Right cardiac atrium (tissue), 5 donors: ENCODE data around the gene MECR. TPM values are rescaled to one million over a fixed set of nuclear protein-coding genes. Genes with fewer than 3 reads are reported as not detected.
"Not testable (repeated sequence)": the region's sequence is repeated elsewhere in the genome, so short reads cannot be mapped to it uniquely, and the experiment has no call there.

Experiments used
- ATAC-seq, 2 donors: fragments of 200-7000 bp; cut with Tn5 transposase; one replicate each; pipeline versions ENCODE4 v1.8.0 to v1.9.1; 2020; ENCODE audit warnings: moderate library complexity in 2 of 2, mild to moderate bottlenecking in 1 of 2
- DNase-seq, 3 donors: peaks; one replicate each; pipeline ENCODE4 v3.0.0-alpha.2; 2020
- H3K27ac ChIP-seq: one replicate; pipeline ENCODE4 v1.5.1; 2013; ENCODE audit warnings: mild to moderate bottlenecking, low read length, control low read depth, moderate library complexity
- H3K27me3 ChIP-seq: one replicate; pipeline ENCODE4 v1.6.1; 2013; ENCODE audit not compliant: control insufficient read depth, insufficient read depth
- H3K4me1 ChIP-seq: one replicate; pipeline ENCODE4 v1.6.1; 2013; ENCODE audit warnings: low read length; ENCODE audit not compliant: control insufficient read depth, insufficient read depth
- H3K4me3 ChIP-seq: one replicate; pipeline ENCODE4 v1.5.1; 2013; ENCODE audit warnings: low read length, control low read depth
- H3K9me3 ChIP-seq: one replicate; pipeline ENCODE4 v1.6.1; 2013; ENCODE audit warnings: low read length; ENCODE audit not compliant: control insufficient read depth
- WGBS: extraction: QIAGEN DNeasy Blood & Tissue Kit; methylation state at CpG from one replicate; pipeline ENCODE4 v1.1.7; 2013; 5-methylcytosine and 5-hydroxymethylcytosine counted together
- intact Hi-C, 4 donors: fragments of 100-400 bp; cut with DNase I; formaldehyde crosslinking; loops; one replicate each; pipeline versions ENCODE4 v1.11.0 to v1.14.0; 2022 to 2023
- polyA plus RNA-seq: library from polyadenylated mRNA; stranded (reverse); fragments of 200-250 nt; gene quantifications from one replicate; pipeline ENCODE4 v1.2.3, GENCODE V29; 2013
- total RNA-seq, 4 donors: library from RNA; stranded (reverse); fragmentation: NEBNext Ultra II Directional; extraction: Animal tissue kit (Norgen Biotek cat#: 25700); gene quantifications; one replicate each; pipeline ENCODE4 v1.2.1, GENCODE V29; 2021
- donor health status: healthy with polysubstance abuse.
- donor health status: DM: no; HTN: yes; CAD: no.
- donor health status: DM: no; HTN: no; CAD: no.
- donor health status: DM: no; HTN: yes; CAD: no; lungs with severe emphysema.
- donor health status: DM: yes; HTN: yes; CAD: no.

Gene MECR
- total and polyA plus RNA-seq, 5 donors, result 21.0 to 36.0 (median 27.6) TPM

GRCh38 chr1:29150346-29150745 lies 80.4 kb downstream of the MECR start:
- peak in 1 of 3 donors; percentile 8 for DNase-seq
- ATAC-seq, intact Hi-C loops, H3K4me1 ChIP-seq, H3K4me3 ChIP-seq, H3K27ac ChIP-seq, H3K9me3 ChIP-seq, H3K27me3 ChIP-seq: not testable (repeated sequence)
- 98% methylated on average over 9 of the region's 9 CpGs for WGBS

- DNase-seq, result peak in 1 of 3 donors; percentile 24
These were observed 81.9 kb downstream of the MECR start for GRCh38 chr1:29148656-29149491.

GRCh38 chr1:29145739-29146437 lies 84.8 kb downstream of the MECR start:
- Histone ChIP-seq H3K4me1 (no peaks in the 10 kb centered on the region), H3K9me3 (no peaks in the 10 kb centered on the region), H3K27me3 (no peaks in the 10 kb centered on the region), H3K27ac (no peak overlapping the region), H3K4me3 (no peak overlapping the region)
- DNase-seq, result no peak
- 55% methylated on average over 8 of the region's 8 CpGs for WGBS
- peak; percentile 38 to 47 for ATAC-seq
- intact Hi-C loops, result no loop called here

More at GRCh38 chr1:29148656-29149491, 81.9 kb downstream of the MECR start:
- Histone ChIP-seq H3K4me1 (no peaks in the 10 kb centered on the region), H3K9me3 (no peaks in the 10 kb centered on the region), H3K27ac (no peak overlapping the region), H3K27me3 (no peaks in the 10 kb centered on the region), H3K4me3 (no peak overlapping the region)
- 96% methylated on average over 35 of the region's 35 CpGs for WGBS
- intact Hi-C loops, result no loop called here
- ATAC-seq, result no peak

GRCh38 chr1:29144178-29144577 lies 86.6 kb downstream of the MECR start:
- no peaks in the 10 kb centered on the region for H3K27me3 ChIP-seq
- intact Hi-C loops, result no loop called here
- ATAC-seq, result no peak
- no peaks in the 10 kb centered on the region for H3K4me1 ChIP-seq
- no peak for DNase-seq
- no peaks in the 10 kb centered on the region for H3K9me3 ChIP-seq
- H3K4me3 ChIP-seq, result no peak overlapping the region
- H3K27ac ChIP-seq, result no peak overlapping the region
- 94% methylated on average over 2 of the region's 2 CpGs for WGBS

GRCh38 chr1:29142714-29143113 lies 88.0 kb downstream of the MECR start:
- Histone ChIP-seq H3K27me3 (no peaks in the 10 kb centered on the region), H3K27ac (no peak overlapping the region), H3K9me3 (no peaks in the 10 kb centered on the region), H3K4me3 (no peak overlapping the region), H3K4me1 (no peaks in the 10 kb centered on the region)
- WGBS, result 79% methylated on average over 2 of the region's 2 CpGs
- intact Hi-C loops, result no loop called here
- DNase-seq, result no peak
- no peak for ATAC-seq

Other genes starting within 250 kb of the MECR start
- gene TMEM200B, start 107.0 kb downstream of the MECR start, total RNA-seq, result 1 to 10 TPM; 3.6 to 4.1 (median 3.9) TPM
- 2.8 TPM for gene TMEM200B, start 107.0 kb downstream of the MECR start, polyA plus RNA-seq
- 10 to 100 TPM; 52.0 to 63.7 (median 61.1) TPM for gene SRSF4, start 49.0 kb downstream of the MECR start, total RNA-seq
- gene SRSF4, start 49.0 kb downstream of the MECR start, polyA plus RNA-seq, result 50.0 TPM
- 10 to 100 TPM; 13.7 to 29.9 (median 22.9) TPM for gene PTPRU, start 5.6 kb upstream of the MECR start, total RNA-seq
- 24.6 TPM for gene PTPRU, start 5.6 kb upstream of the MECR start, polyA plus RNA-seq